Esophagus muscularis mucosa (tissue), 3 donors: ENCODE results near the gene UBTD2.

Experiments
- POLR2A ChIP-seq: fragments of 450-650 bp; IDR thresholded peaks from one replicate; pipeline ENCODE4 v1.6.1; 2017; ENCODE audit warnings: antibody characterized with exemption, moderate library complexity, mild to moderate bottlenecking, low read depth
- TF ChIP-seq, protein P1 (sequence below), 3 experiments: fragments of 200-600 bp in 2 of 3; fragments of 450-650 bp in 1 of 3; sonication (generic) in 2 of 3; IDR thresholded peaks; one replicate each; pipeline ENCODE4 v1.5.1; 2017 to 2019; ENCODE audit warnings: antibody characterized with exemption in 3 of 3, mild to moderate bottlenecking in 2 of 3, moderate library complexity in 1 of 3

DNA sequence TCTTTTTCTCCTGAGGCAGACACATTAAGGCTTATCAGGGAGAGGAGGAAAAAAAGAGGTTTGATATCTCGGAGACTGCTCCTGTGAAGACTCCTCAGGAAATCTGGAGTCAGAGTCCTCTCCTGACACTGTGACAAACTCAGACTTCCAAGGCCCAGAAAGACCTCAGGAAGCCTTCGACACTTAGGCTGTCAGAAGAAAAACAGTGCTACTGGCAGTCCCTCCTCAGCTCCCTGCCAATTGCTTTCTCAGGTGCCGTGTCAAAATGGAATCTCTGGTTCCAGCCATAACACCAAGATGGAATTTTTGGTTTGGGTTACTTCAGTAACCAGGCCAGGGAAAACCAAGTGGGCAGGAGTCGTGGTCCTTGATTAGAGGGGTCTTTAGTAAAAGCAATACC, 99.7 kb downstream of the UBTD2 start:
- TF ChIP-seq, protein P1, sequence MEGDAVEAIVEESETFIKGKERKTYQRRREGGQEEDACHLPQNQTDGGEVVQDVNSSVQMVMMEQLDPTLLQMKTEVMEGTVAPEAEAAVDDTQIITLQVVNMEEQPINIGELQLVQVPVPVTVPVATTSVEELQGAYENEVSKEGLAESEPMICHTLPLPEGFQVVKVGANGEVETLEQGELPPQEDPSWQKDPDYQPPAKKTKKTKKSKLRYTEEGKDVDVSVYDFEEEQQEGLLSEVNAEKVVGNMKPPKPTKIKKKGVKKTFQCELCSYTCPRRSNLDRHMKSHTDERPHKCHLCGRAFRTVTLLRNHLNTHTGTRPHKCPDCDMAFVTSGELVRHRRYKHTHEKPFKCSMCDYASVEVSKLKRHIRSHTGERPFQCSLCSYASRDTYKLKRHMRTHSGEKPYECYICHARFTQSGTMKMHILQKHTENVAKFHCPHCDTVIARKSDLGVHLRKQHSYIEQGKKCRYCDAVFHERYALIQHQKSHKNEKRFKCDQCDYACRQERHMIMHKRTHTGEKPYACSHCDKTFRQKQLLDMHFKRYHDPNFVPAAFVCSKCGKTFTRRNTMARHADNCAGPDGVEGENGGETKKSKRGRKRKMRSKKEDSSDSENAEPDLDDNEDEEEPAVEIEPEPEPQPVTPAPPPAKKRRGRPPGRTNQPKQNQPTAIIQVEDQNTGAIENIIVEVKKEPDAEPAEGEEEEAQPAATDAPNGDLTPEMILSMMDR (IDR thresholded peaks at IDR 0.05): no peak
- no peak for TF ChIP-seq POLR2A
